ENCODE data around the gene PCNT. TPM values are rescaled to one million over a fixed set of nuclear protein-coding genes. Genes with fewer than 3 reads are reported as not detected.

Gene PCNT
- total and polyA plus RNA-seq, 9 of the 15 experiments (the other 6 are each of a cell fraction or from before 2014, with no cell fraction given), result 9.1 to 53.5 (median 31.3) TPM

GRCh38 chr21:46325073-46325912 is 1.3 kb downstream of the PCNT start (continued):
- TF ChIP-seq ELK3 (CRISPR knock-in tag; IDR thresholded peaks at IDR 0.05) (no peak), ZNF146 (CRISPR knock-in tag; IDR thresholded peaks at IDR 0.05; ENCODE audit: unreplicated experiment) (no peak), CREB3 (tag; conservative IDR thresholded peaks at IDR 0.05; ENCODE audit: low read depth) (no peak), NFE2L1 (tag; IDR thresholded peaks at IDR 0.05; ENCODE audit: borderline replicate concordance, low read depth) (no peak), SNAPC5 (CRISPR knock-in tag; IDR thresholded peaks at IDR 0.05) (no peak), CREB1 (IDR thresholded peaks at IDR 0.05) (no peak), CREB1 (CRISPR knock-in tag; IDR thresholded peaks at IDR 0.05) (peak; percentile 8; the same call in 1 of the 2 replicates), CHD2 (IDR thresholded peaks at IDR 0.05; ENCODE audit: low read depth, low read length) (0 out of 2 replicates have a peak, but pooled peaks have one; percentile 11), ZC3H11A (IDR thresholded peaks at IDR 0.05; ENCODE audit: low read depth, low read length) (no peak), THAP7 (CRISPR knock-in tag; IDR thresholded peaks at IDR 0.05) (no peak), FOSL1 (tag; conservative IDR thresholded peaks at IDR 0.05) (no peak), LARP7 (IDR thresholded peaks at IDR 0.05) (no peak), PTTG1 (tag; IDR thresholded peaks at IDR 0.05; ENCODE audit: low read depth) (no peak), ZBED1 (IDR thresholded peaks at IDR 0.05) (peak; percentile 100), NBN (IDR thresholded peaks at IDR 0.05; ENCODE audit: low read depth) (peak; percentile 65; the same call in 1 of the 2 replicates), E2F4 (CRISPR knock-in tag; IDR thresholded peaks at IDR 0.05; ENCODE audit: low read depth) (no peak), NFIC (IDR thresholded peaks at IDR 0.05) (0 out of 2 replicates have a peak, but pooled peaks have one; percentile 12), TGIF2 (CRISPR knock-in tag; IDR thresholded peaks at IDR 0.05) (no peak), NR2F6 (CRISPR knock-in tag; IDR thresholded peaks at IDR 0.05) (no peak), KLF16 (IDR thresholded peaks at IDR 0.05) (no peak), ZNF253 (CRISPR knock-in tag; conservative IDR thresholded peaks at IDR 0.05) (no peak)
